Liver (tissue), 9 donors: Measurements from ENCODE around the gene LIM2. TPM values are rescaled to one million over a fixed set of nuclear protein-coding genes. Genes with fewer than 3 reads are reported as not detected.

Source experiments
- DNase-seq: peaks from one replicate; pipeline ENCODE4 v3.0.0-alpha.2; 2017; ENCODE audit warnings: low spot score
- H3K27ac ChIP-seq, 2 donors: one replicate each; pipeline ENCODE4 v1.7.0; 2013; ENCODE audit warnings: inconsistent platforms in 2 of 2, low read length in 2 of 2, control low read depth in 1 of 2, low read depth in 1 of 2, mild to moderate bottlenecking in 1 of 2
- H3K27me3 ChIP-seq, 4 donors: one replicate each; pipeline versions ENCODE4 v1.6.1 to v1.7.0; 2013; ENCODE audit warnings: low read length in 3 of 4, inconsistent platforms in 1 of 4, mild to moderate bottlenecking in 1 of 4, moderate library complexity in 1 of 4; ENCODE audit not compliant: control insufficient read depth in 4 of 4, insufficient read depth in 4 of 4
- H3K36me3 ChIP-seq, 4 donors: one replicate each; pipeline versions ENCODE4 v1.6.1 to v1.7.0; 2013; ENCODE audit warnings: low read length in 3 of 4, mild to moderate bottlenecking in 3 of 4, low read depth in 1 of 4, moderate library complexity in 1 of 4; ENCODE audit not compliant: control insufficient read depth in 4 of 4, insufficient read depth in 3 of 4
- H3K4me1 ChIP-seq, 4 donors: one replicate each; pipeline versions ENCODE4 v1.6.1 to v1.7.0; 2013; ENCODE audit warnings: low read length in 3 of 4, mild to moderate bottlenecking in 3 of 4, moderate library complexity in 1 of 4; ENCODE audit not compliant: control insufficient read depth in 4 of 4, insufficient read depth in 4 of 4
- H3K4me3 ChIP-seq, 3 donors: one replicate each; pipeline versions ENCODE4 v1.6.1 to v1.7.0; 2013; ENCODE audit warnings: low read length in 3 of 3, control low read depth in 1 of 3, low read depth in 1 of 3, mild to moderate bottlenecking in 1 of 3
- H3K9ac ChIP-seq, 2 donors: one replicate each; pipeline ENCODE4 v1.7.0; 2013; ENCODE audit warnings: low read length in 2 of 2, mild to moderate bottlenecking in 2 of 2, moderate library complexity in 2 of 2, control low read depth in 1 of 2, low read depth in 1 of 2
- H3K9me3 ChIP-seq, 4 donors: one replicate each; pipeline versions ENCODE4 v1.6.1 to v1.7.0; 2013; ENCODE audit warnings: low read length in 3 of 4; ENCODE audit not compliant: control insufficient read depth in 4 of 4
- ATF3 ChIP-seq: IDR thresholded peaks from 2 replicates; pipeline ENCODE4 v1.6.1; 2016; ENCODE audit warnings: antibody characterized with exemption
- EGR1 ChIP-seq, 2 donors: IDR thresholded peaks; 2 replicates each; pipeline ENCODE4 v1.6.1; 2016 to 2018; ENCODE audit warnings: antibody characterized with exemption in 2 of 2, low read depth in 2 of 2
- FOXA1 ChIP-seq: IDR thresholded peaks from 2 replicates; pipeline ENCODE4 v1.6.1; 2016; ENCODE audit warnings: antibody characterized with exemption
- FOXA2 ChIP-seq: IDR thresholded peaks from 2 replicates; pipeline ENCODE4 v1.6.1; 2016; ENCODE audit warnings: antibody characterized with exemption
- GABPA ChIP-seq, 2 donors: IDR thresholded peaks in 1 of 2; conservative IDR thresholded peaks in 1 of 2; 2 replicates each; pipeline ENCODE4 v1.6.1; 2016; ENCODE audit warnings: antibody characterized with exemption in 2 of 2, mild to moderate bottlenecking in 1 of 2, moderate library complexity in 1 of 2
- HNF4A ChIP-seq, 2 donors: conservative IDR thresholded peaks; 2 replicates each; pipeline ENCODE4 v1.6.1; 2016; ENCODE audit warnings: antibody characterized with exemption in 2 of 2, mild to moderate bottlenecking in 2 of 2
- HNF4G ChIP-seq: IDR thresholded peaks from 2 replicates; pipeline ENCODE4 v1.6.1; 2016; ENCODE audit warnings: antibody characterized with exemption
- JUND ChIP-seq, 2 donors: IDR thresholded peaks; 2 replicates each; pipeline ENCODE4 v1.6.1; 2016; ENCODE audit warnings: antibody characterized with exemption in 2 of 2
- NR2F2 ChIP-seq: IDR thresholded peaks from 2 replicates; pipeline ENCODE4 v1.6.1; 2016; ENCODE audit warnings: antibody characterized with exemption
- RAD21 ChIP-seq, 2 donors: IDR thresholded peaks; 2 replicates each; pipeline ENCODE4 v1.6.1; 2016; ENCODE audit warnings: antibody characterized with exemption in 2 of 2, mild to moderate bottlenecking in 2 of 2
- RXRA ChIP-seq, 2 donors: IDR thresholded peaks; 2 replicates each; pipeline ENCODE4 v1.6.1; 2017 to 2018; ENCODE audit warnings: antibody characterized with exemption in 2 of 2, mild to moderate bottlenecking in 1 of 2
- SP1 ChIP-seq: IDR thresholded peaks from 2 replicates; pipeline ENCODE4 v1.6.1; 2018; ENCODE audit warnings: antibody characterized with exemption, mild to moderate bottlenecking
- TAF1 ChIP-seq: conservative IDR thresholded peaks from 2 replicates; pipeline ENCODE4 v1.6.1; 2016; ENCODE audit warnings: antibody characterized with exemption, mild to moderate bottlenecking
- YY1 ChIP-seq: IDR thresholded peaks from 2 replicates; pipeline ENCODE4 v1.6.1; 2016; ENCODE audit warnings: antibody characterized with exemption, mild to moderate bottlenecking
- WGBS: extraction: QIAGEN DNeasy Blood & Tissue Kit; methylation state at CpG from one replicate; pipeline ENCODE4 v1.1.7; 2013; 5-methylcytosine and 5-hydroxymethylcytosine counted together
- polyA plus RNA-seq, 2 donors: library from polyadenylated mRNA; stranded (reverse) in 1 of 2; unstranded in 1 of 2; fragments of 200-250 nt in 1 of 2; fragments of >200 nt in 1 of 2; fragmentation: Nextera tagmentation in 1 of 2; extraction: Ambion mirVana in 1 of 2; gene quantifications; one replicate each; pipeline versions ENCODE4 v1.2.1 to v1.2.3, GENCODE V29; 2013 to 2015
- total RNA-seq, 2 donors: library from RNA; depleted of rRNA; stranded (reverse); fragments of >200 nt; gene quantifications; one replicate each; pipeline ENCODE4 v1.2.3, GENCODE V29; 2014
- TF ChIP-seq, protein P1 (sequence below): IDR thresholded peaks from 2 replicates; pipeline ENCODE4 v1.6.1; 2016; ENCODE audit warnings: antibody characterized with exemption
- TF ChIP-seq, protein P2 (sequence below): fragments of 150-350 bp; IDR thresholded peaks from 2 replicates; pipeline ENCODE4 v1.5.1; 2017; ENCODE audit warnings: improper control_type of control experiment, low read depth, low read length; ENCODE audit not compliant: missing input control
- TF ChIP-seq, protein P3 (sequence below): IDR thresholded peaks from 2 replicates; pipeline ENCODE4 v1.6.1; 2016; ENCODE audit warnings: antibody characterized with exemption
- TF ChIP-seq, protein P4 (sequence below): IDR thresholded peaks from 2 replicates; pipeline ENCODE4 v1.6.1; 2016; ENCODE audit warnings: antibody characterized with exemption, mild to moderate bottlenecking
- donor health status: healthy.
- donor health status: healthy.
- donor health status: healthy.
- donor health status: healthy.
- donor health status: healthy.

The LIM2 gene
- total and polyA plus RNA-seq, 4 donors, result not detected

- no peak for DNase-seq
- peak overlapping the region; percentile 39 to 59 for H3K27ac ChIP-seq
- no peak overlapping the region for H3K4me3 ChIP-seq
- no peaks in the 10 kb centered on the region for H3K9me3 ChIP-seq
- TF ChIP-seq JUND (IDR thresholded peaks at IDR 0.05) (no peak), EGR1 (IDR thresholded peaks at IDR 0.05; ENCODE audit: low read depth in 2 of 2) (no peak)
- 79% methylated on average over 7 of the region's 7 CpGs for WGBS
- H3K4me1 ChIP-seq, result peaks cover 12 to 42% (median 21%) of the 10 kb centered on the region in 4 donors
- peaks cover 0 to 2% (median under 1%) of the 10 kb centered on the region in 4 donors for H3K36me3 ChIP-seq
- H3K9ac ChIP-seq, result no peak overlapping the region
- H3K27me3 ChIP-seq, result no peaks in the 10 kb centered on the region
Measured at GRCh38 chr19:51357952-51358351, 29.8 kb downstream of the LIM2 start.

GRCh38 chr19:51356159-51356801, 31.5 kb downstream of the LIM2 start:
- H3K4me3 ChIP-seq, result no peak overlapping the region
- peak overlapping the region in 1 of 2 donors; percentile 52 for H3K9ac ChIP-seq
- H3K27me3 ChIP-seq, result no peaks in the 10 kb centered on the region
- H3K36me3 ChIP-seq, result peaks cover 6 to 9% (median 8%) of the 10 kb centered on the region in 4 donors
- peaks cover 13 to 35% (median 23%) of the 10 kb centered on the region in 4 donors for H3K4me1 ChIP-seq
- peak overlapping the region; percentile 79 to 98 for H3K27ac ChIP-seq
- WGBS, result 54% methylated on average over 10 of the region's 10 CpGs
- peak; percentile 26 to 45 for TF ChIP-seq RAD21 (IDR thresholded peaks at IDR 0.05)
- TF ChIP-seq, protein P1, sequence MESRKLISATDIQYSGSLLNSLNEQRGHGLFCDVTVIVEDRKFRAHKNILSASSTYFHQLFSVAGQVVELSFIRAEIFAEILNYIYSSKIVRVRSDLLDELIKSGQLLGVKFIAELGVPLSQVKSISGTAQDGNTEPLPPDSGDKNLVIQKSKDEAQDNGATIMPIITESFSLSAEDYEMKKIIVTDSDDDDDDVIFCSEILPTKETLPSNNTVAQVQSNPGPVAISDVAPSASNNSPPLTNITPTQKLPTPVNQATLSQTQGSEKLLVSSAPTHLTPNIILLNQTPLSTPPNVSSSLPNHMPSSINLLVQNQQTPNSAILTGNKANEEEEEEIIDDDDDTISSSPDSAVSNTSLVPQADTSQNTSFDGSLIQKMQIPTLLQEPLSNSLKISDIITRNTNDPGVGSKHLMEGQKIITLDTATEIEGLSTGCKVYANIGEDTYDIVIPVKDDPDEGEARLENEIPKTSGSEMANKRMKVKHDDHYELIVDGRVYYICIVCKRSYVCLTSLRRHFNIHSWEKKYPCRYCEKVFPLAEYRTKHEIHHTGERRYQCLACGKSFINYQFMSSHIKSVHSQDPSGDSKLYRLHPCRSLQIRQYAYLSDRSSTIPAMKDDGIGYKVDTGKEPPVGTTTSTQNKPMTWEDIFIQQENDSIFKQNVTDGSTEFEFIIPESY, result peak; percentile 88
- TF ChIP-seq ATF3, result peak; percentile 78
- TF ChIP-seq NR2F2, result peak; percentile 94
- TF ChIP-seq, protein P2, sequence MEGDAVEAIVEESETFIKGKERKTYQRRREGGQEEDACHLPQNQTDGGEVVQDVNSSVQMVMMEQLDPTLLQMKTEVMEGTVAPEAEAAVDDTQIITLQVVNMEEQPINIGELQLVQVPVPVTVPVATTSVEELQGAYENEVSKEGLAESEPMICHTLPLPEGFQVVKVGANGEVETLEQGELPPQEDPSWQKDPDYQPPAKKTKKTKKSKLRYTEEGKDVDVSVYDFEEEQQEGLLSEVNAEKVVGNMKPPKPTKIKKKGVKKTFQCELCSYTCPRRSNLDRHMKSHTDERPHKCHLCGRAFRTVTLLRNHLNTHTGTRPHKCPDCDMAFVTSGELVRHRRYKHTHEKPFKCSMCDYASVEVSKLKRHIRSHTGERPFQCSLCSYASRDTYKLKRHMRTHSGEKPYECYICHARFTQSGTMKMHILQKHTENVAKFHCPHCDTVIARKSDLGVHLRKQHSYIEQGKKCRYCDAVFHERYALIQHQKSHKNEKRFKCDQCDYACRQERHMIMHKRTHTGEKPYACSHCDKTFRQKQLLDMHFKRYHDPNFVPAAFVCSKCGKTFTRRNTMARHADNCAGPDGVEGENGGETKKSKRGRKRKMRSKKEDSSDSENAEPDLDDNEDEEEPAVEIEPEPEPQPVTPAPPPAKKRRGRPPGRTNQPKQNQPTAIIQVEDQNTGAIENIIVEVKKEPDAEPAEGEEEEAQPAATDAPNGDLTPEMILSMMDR, result no peak
- no peak for TF ChIP-seq TAF1
- TF ChIP-seq RXRA (IDR thresholded peaks at IDR 0.05), result peak; percentile 100
- TF ChIP-seq FOXA1, result peak; percentile 69
- TF ChIP-seq, protein P3, sequence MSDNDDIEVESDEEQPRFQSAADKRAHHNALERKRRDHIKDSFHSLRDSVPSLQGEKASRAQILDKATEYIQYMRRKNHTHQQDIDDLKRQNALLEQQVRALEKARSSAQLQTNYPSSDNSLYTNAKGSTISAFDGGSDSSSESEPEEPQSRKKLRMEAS, result peak; percentile 94
- peak; percentile 93 for TF ChIP-seq HNF4G
- peak; percentile 99 for TF ChIP-seq HNF4A (conservative IDR thresholded peaks at IDR 0.05)
- peak; percentile 90 for TF ChIP-seq SP1
- TF ChIP-seq FOXA2, result peak; percentile 82
- peak; percentile 31 to 74 for TF ChIP-seq EGR1 (IDR thresholded peaks at IDR 0.05; ENCODE audit: low read depth in 2 of 2)
- TF ChIP-seq YY1, result peak; percentile 90
- TF ChIP-seq JUND (IDR thresholded peaks at IDR 0.05), result peak; percentile 80 to 93
- TF ChIP-seq GABPA (IDR thresholded peaks at IDR 0.05 in 1 of 2, conservative IDR thresholded peaks at IDR 0.05 in 1 of 2), result peak in 1 of 2 donors; percentile 61
- TF ChIP-seq, protein P4, sequence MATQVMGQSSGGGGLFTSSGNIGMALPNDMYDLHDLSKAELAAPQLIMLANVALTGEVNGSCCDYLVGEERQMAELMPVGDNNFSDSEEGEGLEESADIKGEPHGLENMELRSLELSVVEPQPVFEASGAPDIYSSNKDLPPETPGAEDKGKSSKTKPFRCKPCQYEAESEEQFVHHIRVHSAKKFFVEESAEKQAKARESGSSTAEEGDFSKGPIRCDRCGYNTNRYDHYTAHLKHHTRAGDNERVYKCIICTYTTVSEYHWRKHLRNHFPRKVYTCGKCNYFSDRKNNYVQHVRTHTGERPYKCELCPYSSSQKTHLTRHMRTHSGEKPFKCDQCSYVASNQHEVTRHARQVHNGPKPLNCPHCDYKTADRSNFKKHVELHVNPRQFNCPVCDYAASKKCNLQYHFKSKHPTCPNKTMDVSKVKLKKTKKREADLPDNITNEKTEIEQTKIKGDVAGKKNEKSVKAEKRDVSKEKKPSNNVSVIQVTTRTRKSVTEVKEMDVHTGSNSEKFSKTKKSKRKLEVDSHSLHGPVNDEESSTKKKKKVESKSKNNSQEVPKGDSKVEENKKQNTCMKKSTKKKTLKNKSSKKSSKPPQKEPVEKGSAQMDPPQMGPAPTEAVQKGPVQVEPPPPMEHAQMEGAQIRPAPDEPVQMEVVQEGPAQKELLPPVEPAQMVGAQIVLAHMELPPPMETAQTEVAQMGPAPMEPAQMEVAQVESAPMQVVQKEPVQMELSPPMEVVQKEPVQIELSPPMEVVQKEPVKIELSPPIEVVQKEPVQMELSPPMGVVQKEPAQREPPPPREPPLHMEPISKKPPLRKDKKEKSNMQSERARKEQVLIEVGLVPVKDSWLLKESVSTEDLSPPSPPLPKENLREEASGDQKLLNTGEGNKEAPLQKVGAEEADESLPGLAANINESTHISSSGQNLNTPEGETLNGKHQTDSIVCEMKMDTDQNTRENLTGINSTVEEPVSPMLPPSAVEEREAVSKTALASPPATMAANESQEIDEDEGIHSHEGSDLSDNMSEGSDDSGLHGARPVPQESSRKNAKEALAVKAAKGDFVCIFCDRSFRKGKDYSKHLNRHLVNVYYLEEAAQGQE, result peak; percentile 76
- no peaks in the 10 kb centered on the region for H3K9me3 ChIP-seq
- no peak for DNase-seq
